RWPE1 (cell line): ENCODE measurements around the gene HLA-DMA.
A peak's percentile ranks its signal among the peaks of the same experiment; 100 is the strongest.

Source experiments
- CTCF ChIA-PET: fragments of 350-600 bp; sonication (Branson Sonifier 250); formaldehyde crosslinking; extraction: SDS; loops from one replicate; lab custom pipeline; 2021; lab: Yijun Ruan, JAX
- POLR2A ChIA-PET: fragments of 400-600 bp; formaldehyde crosslinking; extraction: SDS; loops from one replicate; lab custom pipeline; 2020; ENCODE audit warnings: antibody characterized with exemption; ENCODE audit not compliant: low non-redundant PET; lab: Yijun Ruan, JAX
- DNase-seq: peaks from one replicate; pipeline ENCODE4 v3.0.0; 2012; ENCODE audit warnings: low spot score
- H3K27ac ChIP-seq: fragments of 450-650 bp; 2 replicates; pipeline ENCODE4 v1.5.1; 2017
- CTCF ChIP-seq: fragments of 450-650 bp; conservative IDR thresholded peaks from 2 replicates; pipeline ENCODE4 v1.5.1; 2017; ENCODE audit warnings: low read depth, mild to moderate bottlenecking

The HLA-DMA gene

DNA sequence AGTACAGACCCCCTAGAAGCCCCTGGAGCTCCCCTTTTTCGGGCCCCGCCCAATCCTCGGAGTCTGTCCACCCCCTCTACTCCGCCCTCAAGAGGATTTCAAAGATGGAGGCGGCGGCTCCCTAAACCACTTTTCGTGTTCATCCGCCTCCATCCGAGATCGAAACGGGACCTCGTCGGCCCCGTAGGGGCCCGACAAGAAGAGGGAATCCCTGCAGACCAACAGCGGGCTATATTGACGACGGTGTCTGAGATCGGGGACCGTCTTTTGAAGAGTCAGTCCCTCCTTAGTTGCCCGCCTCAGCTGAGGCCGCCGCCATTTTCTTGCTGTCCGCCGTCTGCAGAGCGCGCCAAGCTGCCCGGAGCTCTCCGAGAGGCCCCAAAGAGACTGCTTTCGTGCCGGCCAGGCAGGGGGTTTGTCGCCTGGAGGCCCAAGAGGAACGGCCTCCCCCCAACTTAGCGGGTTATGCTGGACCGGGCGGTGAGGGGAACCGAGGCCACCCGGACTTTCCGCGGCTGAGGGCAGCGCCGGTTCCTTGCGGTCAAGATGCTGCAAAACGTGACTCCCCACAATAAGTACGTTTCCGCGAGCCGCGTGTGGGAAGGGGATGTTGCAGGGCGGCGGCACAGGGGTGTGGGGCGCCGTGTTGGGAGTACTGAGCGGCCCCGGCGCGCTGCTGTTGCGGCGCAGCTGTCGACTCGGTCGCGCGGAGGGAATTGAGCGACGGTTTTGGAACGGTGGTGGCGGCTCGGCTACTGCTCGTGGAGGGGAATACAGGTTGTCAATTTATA is 19.7 kb upstream of the HLA-DMA start:
- ChIA-PET POLR2A (interaction anchor here (0.6 to 1.4 kb wide), 8 partner anchors 8 to 1307 kb away, joined by 3 to 8 read pairs (median 3); partner anchors contain the start of genes CSNK2B and ZBTB22), CTCF (interaction anchor here (0.7 to 1.2 kb wide), 3 partner anchors 76 to 134 kb away, joined by 3 to 4 read pairs (median 3); partner anchors contain the start of gene TAP2)
- DNase-seq = no peak
- no peak for TF ChIP-seq CTCF
- H3K27ac ChIP-seq = peak overlapping the region; percentile 99

GRCh38 chr6:32971581-32972352 is 18.9 kb upstream of the HLA-DMA start:
- peak; percentile 97 for DNase-seq
- POLR2A ChIA-PET = interaction anchor here (0.6 to 1.4 kb wide), 13 partner anchors 9 to 1306 kb away, joined by 3 to 8 read pairs (median 3); partner anchors contain the start of genes CSNK2B and ZBTB22
- no peak for TF ChIP-seq CTCF
- peak overlapping the region; percentile 99 for H3K27ac ChIP-seq
- CTCF ChIA-PET = interaction anchor here (0.7 to 1.2 kb wide), 4 partner anchors 38 to 133 kb away, joined by 3 to 4 read pairs (median 4); partner anchors contain the start of gene TAP2

DNA sequence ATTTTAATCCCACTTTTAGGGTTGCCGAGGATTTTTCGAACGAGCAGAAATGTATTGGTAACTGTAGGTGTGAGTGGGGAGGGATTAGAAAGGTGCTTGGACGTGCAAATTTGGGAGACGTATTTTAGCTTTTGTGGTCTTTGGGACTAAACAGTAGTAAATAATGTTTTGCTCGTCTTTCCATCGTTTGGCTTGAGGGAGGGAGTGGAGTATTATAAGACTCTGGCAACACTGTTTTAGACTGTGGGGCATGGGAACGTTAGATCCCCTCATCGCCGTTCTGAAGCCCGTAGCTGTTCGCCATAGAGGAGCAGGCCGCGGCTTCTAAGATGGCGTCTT is 18.3 kb upstream of the HLA-DMA start:
- no peak for DNase-seq
- POLR2A ChIA-PET = interaction anchor here (0.7 to 1.4 kb wide), 9 partner anchors 9 to 795 kb away, joined by 3 to 8 read pairs (median 3); no protein-coding TSS in a partner anchor
- CTCF ChIA-PET = interaction anchor here (1.0 to 1.2 kb wide), 3 partner anchors 38 to 133 kb away, joined by 3 to 4 read pairs (median 4); partner anchors contain the start of gene TAP2
- no peak for TF ChIP-seq CTCF
- peak overlapping the region; percentile 99 for H3K27ac ChIP-seq

DNA sequence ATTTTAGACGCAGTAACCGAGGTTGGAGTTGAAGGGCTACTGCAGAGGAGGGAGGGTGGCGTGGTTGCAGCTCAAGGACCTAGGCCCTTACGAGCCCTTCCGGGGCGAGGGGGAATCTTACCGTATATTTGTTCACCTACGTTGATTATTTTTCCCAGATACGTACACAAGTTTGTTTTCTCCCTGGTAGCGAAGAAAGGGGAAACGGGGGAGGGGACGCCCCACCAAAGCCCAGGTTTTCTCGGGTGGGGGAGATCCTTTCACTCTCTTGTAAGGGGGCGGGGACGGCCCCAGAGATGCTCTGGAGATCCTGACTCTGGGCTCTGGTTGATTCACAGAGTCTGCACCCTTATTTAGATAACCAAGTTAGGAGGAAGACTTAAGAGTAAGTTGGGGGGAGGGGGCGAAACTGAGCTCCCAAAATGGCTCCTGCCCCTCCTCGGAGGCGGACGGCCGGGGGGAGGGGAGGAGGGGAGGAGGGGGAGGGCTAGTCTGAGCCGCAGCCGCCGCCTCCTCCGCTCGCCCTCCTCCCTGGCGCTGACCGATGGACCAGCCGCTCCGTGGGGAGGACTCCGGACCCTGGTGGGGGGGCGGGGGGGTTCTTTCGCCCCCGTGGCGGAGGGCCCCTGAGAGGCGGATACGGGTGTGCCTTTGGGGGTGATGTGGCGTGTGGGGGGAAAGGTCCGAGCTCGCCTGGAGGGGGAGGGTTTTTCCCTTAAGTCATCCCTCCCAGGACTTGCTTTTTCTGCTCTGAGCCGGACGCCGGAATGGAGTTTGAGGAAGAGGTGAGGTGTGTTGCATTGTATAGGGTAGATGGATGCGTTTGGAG is 17.7 kb upstream of the HLA-DMA start:
- ChIA-PET CTCF (no interaction called here), POLR2A (interaction anchor here (1.1 to 1.4 kb wide), 3 partner anchors 37 to 279 kb away, joined by 3 to 8 read pairs (median 5); no protein-coding TSS in a partner anchor)
- TF ChIP-seq CTCF = no peak
- H3K27ac ChIP-seq = peak overlapping the region; percentile 99
- peak; percentile 69 for DNase-seq

GRCh38 chr6:32969685-32970412 is 17.0 kb upstream of the HLA-DMA start:
- DNase-seq = peak; percentile 79
- H3K27ac ChIP-seq = peak overlapping the region; percentile 99
- TF ChIP-seq CTCF = no peak
- POLR2A ChIA-PET = no interaction called here
- CTCF ChIA-PET = no interaction called here
